IMR-90 (cell line): ENCODE measurements around the gene CAPN10.

Source experiments
- CEBPB ChIP-seq: IDR thresholded peaks from 2 replicates; pipeline ENCODE4 v1.6.1; 2012; ENCODE audit warnings: low read depth, low read length, improper control_type of control experiment
- CTCF ChIP-seq: conservative IDR thresholded peaks from 2 replicates; pipeline ENCODE4 v1.5.1; 2012; ENCODE audit warnings: mild to moderate bottlenecking, low read depth, low read length, improper control_type of control experiment
- POLR2A ChIP-seq: IDR thresholded peaks from 2 replicates; pipeline ENCODE4 v1.6.1; 2012; ENCODE audit warnings: mild to moderate bottlenecking, low read depth, low read length

- TF ChIP-seq CTCF (no peak), POLR2A (no peak), CEBPB (no peak)
These were observed 32.2 kb downstream of the CAPN10 start for GRCh38 chr2:240618776-240619175.
